Heart left ventricle (tissue), 13 donors: Measurements from ENCODE around the gene PM20D1.

Experiments
- POLR2A ChIP-seq, 2 donors: fragments of 450-650 bp; IDR thresholded peaks; one replicate each; pipeline ENCODE4 v1.6.1; 2017; ENCODE audit warnings: antibody characterized with exemption in 2 of 2, mild to moderate bottlenecking in 2 of 2, moderate library complexity in 2 of 2
- TF ChIP-seq, protein P1 (sequence below), 12 donors: fragments of 200-600 bp; sonication (generic) in 4 of 12; IDR thresholded peaks; one replicate each; pipeline versions ENCODE4 v1.5.0 to v1.8.0; 2018 to 2022; ENCODE audit warnings: antibody characterized with exemption in 12 of 12, mild to moderate bottlenecking in 5 of 12
- donor health status: ischemic (EF 13 %, LVEDD 7.1; RV severe dilation, severe dysfunction).
- donor health status: DM: no; HTN: yes; CAD: no.
- donor health status: DM: no; HTN: no; CAD: no.
- donor health status: ischemic (EF 25% LVEDD 6.9; RV normal size, moderate dysfunction).
- donor health status: ischemic (EF 25% LVEDD 5.7; RV mildly dilated, moderate dysfunction).
- donor health status: ischemic (EF 35%, LVEDD 5.7; RV mildly dilated, moderate dysfunction).
- donor health status: nonischemic (EF 11% LVEDD 7.7; RV severe dilation, severe dysfunction).
- donor health status: DM: yes; HTN: yes; CAD: no.
- donor health status: PGD.
- donor health status: ischemic (EF 29% LVEDD 5.4; RV normal size, mild dysfunction).
- donor health status: nonischemic (EF 23%, LVEDD 6.1; RV moderate dilation, normal function).

GRCh38 chr1:205782627-205783432, 67.1 kb downstream of the PM20D1 start:
- TF ChIP-seq, protein P1, sequence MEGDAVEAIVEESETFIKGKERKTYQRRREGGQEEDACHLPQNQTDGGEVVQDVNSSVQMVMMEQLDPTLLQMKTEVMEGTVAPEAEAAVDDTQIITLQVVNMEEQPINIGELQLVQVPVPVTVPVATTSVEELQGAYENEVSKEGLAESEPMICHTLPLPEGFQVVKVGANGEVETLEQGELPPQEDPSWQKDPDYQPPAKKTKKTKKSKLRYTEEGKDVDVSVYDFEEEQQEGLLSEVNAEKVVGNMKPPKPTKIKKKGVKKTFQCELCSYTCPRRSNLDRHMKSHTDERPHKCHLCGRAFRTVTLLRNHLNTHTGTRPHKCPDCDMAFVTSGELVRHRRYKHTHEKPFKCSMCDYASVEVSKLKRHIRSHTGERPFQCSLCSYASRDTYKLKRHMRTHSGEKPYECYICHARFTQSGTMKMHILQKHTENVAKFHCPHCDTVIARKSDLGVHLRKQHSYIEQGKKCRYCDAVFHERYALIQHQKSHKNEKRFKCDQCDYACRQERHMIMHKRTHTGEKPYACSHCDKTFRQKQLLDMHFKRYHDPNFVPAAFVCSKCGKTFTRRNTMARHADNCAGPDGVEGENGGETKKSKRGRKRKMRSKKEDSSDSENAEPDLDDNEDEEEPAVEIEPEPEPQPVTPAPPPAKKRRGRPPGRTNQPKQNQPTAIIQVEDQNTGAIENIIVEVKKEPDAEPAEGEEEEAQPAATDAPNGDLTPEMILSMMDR (IDR thresholded peaks at IDR 0.05), result no peak
- no peak for TF ChIP-seq POLR2A (IDR thresholded peaks at IDR 0.05)
